Measurements from ENCODE around the gene C2CD2. TPM values are rescaled to one million over a fixed set of nuclear protein-coding genes. Genes with fewer than 3 reads are reported as not detected.

C2CD2 gene
- polyA plus RNA-seq, 1 of the 3 experiments (the other 2 are of a cell fraction), result 9.7 TPM

- TF ChIP-seq JUND (IDR thresholded peaks at IDR 0.05) (no peak), CHD2 (IDR thresholded peaks at IDR 0.05; ENCODE audit: low read length, partially characterized antibody) (no peak), ZBTB33 (IDR thresholded peaks at IDR 0.05; ENCODE audit: borderline replicate concordance, low read depth) (no peak), PBX3 (IDR thresholded peaks at IDR 0.05) (no peak), FOXM1 (IDR thresholded peaks at IDR 0.05; ENCODE audit: low read depth) (no peak), SMC3 (IDR thresholded peaks at IDR 0.05; ENCODE audit: low read depth, low read length) (no peak), SIN3A (IDR thresholded peaks at IDR 0.05; ENCODE audit: borderline replicate concordance, low read depth, low read length) (no peak), CTCF (IDR thresholded peaks at IDR 0.05) (no peak), ELF1 (IDR thresholded peaks at IDR 0.05) (no peak), FOSL2 (IDR thresholded peaks at IDR 0.05; ENCODE audit: borderline replicate concordance, low read depth) (no peak), RFX5 (IDR thresholded peaks at IDR 0.05; ENCODE audit: low read length) (no peak), RCOR1 (IDR thresholded peaks at IDR 0.05; ENCODE audit: low read length) (no peak), TEAD4 (IDR thresholded peaks at IDR 0.05; ENCODE audit: borderline replicate concordance, insufficient read depth) (no peak), GATA2 (CRISPR knock-in tag; IDR thresholded peaks at IDR 0.05) (no peak), YY1 (IDR thresholded peaks at IDR 0.05; ENCODE audit: low read depth) (no peak), EP300 (IDR thresholded peaks at IDR 0.05; ENCODE audit: borderline replicate concordance in 1 of 2, low read depth in 1 of 2, low read length in 1 of 2) (no peak), POLR2AphosphoS5 (IDR thresholded peaks at IDR 0.05; ENCODE audit: low read depth, low read length) (no peak)
- H3K36me3 ChIP-seq (replicated peaks in 1 of 2; ENCODE audit: control insufficient read depth in 1 of 2, insufficient read depth in 2 of 2, low read length in 1 of 2), result peaks cover 0 to 14% of the 10 kb centered on the region in 2 experiments
- DNase-seq, result no peak
- no peak overlapping the region for H3K4me2 ChIP-seq
- H3K4me1 ChIP-seq (ENCODE audit: control insufficient read depth in 1 of 2, insufficient read depth in 2 of 2, low read depth in 1 of 2, low read length in 1 of 2), result no peaks in the 10 kb centered on the region
- no peaks in the 10 kb centered on the region for H3K27me3 ChIP-seq (ENCODE audit: insufficient read depth)
- ChIA-PET POLR2A (no interaction called here), CTCF (interaction anchor here (0.6 to 1.2 kb wide), 2 partner anchors 28 to 248 kb away, joined by 3 to 4 read pairs; no protein-coding TSS in a partner anchor)
- no peaks in the 10 kb centered on the region for H3F3A ChIP-seq (replicated peaks; ENCODE audit: insufficient read depth)
- no peak overlapping the region for H3K27ac ChIP-seq (ENCODE audit: low read depth in 2 of 2, low read length in 1 of 2)
- H2AFZ ChIP-seq (ENCODE audit: low read depth), result no peak overlapping the region
- H4K20me1 ChIP-seq (ENCODE audit: insufficient read depth), result no peaks in the 10 kb centered on the region
- WGBS (ENCODE audit: low lambda C conversion rate), result 94% methylated on average over 9 of the region's 9 CpGs
- H3K4me3 ChIP-seq (ENCODE audit: low read depth in 2 of 2, low read length in 1 of 2), result no peak overlapping the region
- no peaks in the 10 kb centered on the region for H3K79me2 ChIP-seq (ENCODE audit: insufficient read depth)
- no peaks in the 10 kb centered on the region for H3K9me3 ChIP-seq
- no peak overlapping the region for H3K9ac ChIP-seq
- no peaks in the 10 kb centered on the region for H3K9me2 ChIP-seq
Measured at GRCh38 chr21:41850085-41850484, 103.7 kb downstream of the C2CD2 start.
